ENCODE measurements around the gene ARRDC4. TPM values are rescaled to one million over a fixed set of nuclear protein-coding genes. Genes with fewer than 3 reads are reported as not detected.

The ARRDC4 gene
- total and polyA plus RNA-seq, 9 of the 15 experiments (the other 6 are each of a cell fraction or from before 2014, with no cell fraction given), result 4.3 to 16.1 (median 14.4) TPM

- TF ChIP-seq REST (IDR thresholded peaks at IDR 0.05; ENCODE audit: borderline replicate concordance), result peak; percentile 22; the same call in 1 of the 2 replicates
- no peak for TF ChIP-seq REST (CRISPR knock-in tag; IDR thresholded peaks at IDR 0.05; ENCODE audit: low read depth)
Observed at GRCh38 chr15:97959724-97960363, 659 bp upstream of the ARRDC4 start (continued).
